ENCODE measurements around the gene RPN2. TPM values are rescaled to one million over a fixed set of nuclear protein-coding genes. Genes with fewer than 3 reads are reported as not detected.

Gene RPN2
- polyA plus RNA-seq, 1 of the 3 experiments (the other 2 are of a cell fraction): 420 TPM

- no peak for TF ChIP-seq USF2 (IDR thresholded peaks at IDR 0.05; ENCODE audit: borderline replicate concordance, low read depth, low read length)
- TF ChIP-seq REST (IDR thresholded peaks at IDR 0.05; ENCODE audit: low read depth, low read length): no peak
These were observed 6.3 kb upstream of the RPN2 start (continued) for GRCh38 chr20:37172836-37173235.

- peaks cover 0 to 9% of the 10 kb centered on the region in 2 experiments; a peak in 2 of 4 replicates for H3K4me1 ChIP-seq (ENCODE audit: control insufficient read depth in 1 of 2, insufficient read depth in 2 of 2, low read depth in 1 of 2, low read length in 1 of 2)
- POLR2A ChIA-PET: interaction anchor here (1.5 kb wide), 2 partner anchors 10 to 226 kb away, joined by 4 to 16 read pairs; no protein-coding TSS in a partner anchor
- peaks cover 19% of the 10 kb centered on the region for H3F3A ChIP-seq (replicated peaks; ENCODE audit: insufficient read depth)
- no peak for DNase-seq
- peak overlapping the region; percentile 70 to 87 for H3K4me3 ChIP-seq (ENCODE audit: low read depth in 2 of 2, low read length in 1 of 2)
- WGBS (ENCODE audit: low lambda C conversion rate): 14% methylated on average over 15 of the region's 15 CpGs
- peaks cover 3 to 12% of the 10 kb centered on the region in 2 experiments for H3K36me3 ChIP-seq (replicated peaks in 1 of 2; ENCODE audit: control insufficient read depth in 1 of 2, insufficient read depth in 2 of 2, low read length in 1 of 2)
- H2AFZ ChIP-seq (ENCODE audit: low read depth): no peak overlapping the region
- H4K20me1 ChIP-seq (ENCODE audit: insufficient read depth): peaks cover 48% of the 10 kb centered on the region
- peak overlapping the region; percentile 98 for H3K4me2 ChIP-seq
- CTCF ChIA-PET: interaction anchor here (1.4 to 4.1 kb wide), 2 partner anchors 11 to 16 kb away, joined by 8 to 43 read pairs; no protein-coding TSS in a partner anchor
- H3K9me2 ChIP-seq: no peaks in the 10 kb centered on the region
- no peaks in the 10 kb centered on the region for H3K27me3 ChIP-seq (ENCODE audit: insufficient read depth)
- TF ChIP-seq FOSL2 (IDR thresholded peaks at IDR 0.05; ENCODE audit: borderline replicate concordance, low read depth): peak; percentile 57; the same call in 1 of the 2 replicates
- peak; percentile 33; the same call in 1 of the 2 replicates for TF ChIP-seq JUND (IDR thresholded peaks at IDR 0.05)
- no peak for TF ChIP-seq YY1 (IDR thresholded peaks at IDR 0.05; ENCODE audit: low read depth)
- peaks cover 64% of the 10 kb centered on the region for H3K79me2 ChIP-seq (ENCODE audit: insufficient read depth)
- peak overlapping the region; percentile 93 to 98 for H3K27ac ChIP-seq (ENCODE audit: low read depth in 2 of 2, low read length in 1 of 2)
- peak overlapping the region; percentile 90 for H3K9ac ChIP-seq
- H3K9me3 ChIP-seq: no peaks in the 10 kb centered on the region
These were observed 774 bp downstream of the RPN2 start for GRCh38 chr20:37179683-37180524.

GRCh38 chr20:37185686-37186085 is 6.6 kb downstream of the RPN2 start:
- ChIA-PET CTCF (interaction anchor here (1.1 kb wide), 1 partner anchor 8 kb away, joined by 4 read pairs; no protein-coding TSS in a partner anchor), POLR2A (no interaction called here)
- Histone ChIP-seq H3K27ac (ENCODE audit: low read depth in 2 of 2, low read length in 1 of 2) (no peak overlapping the region), H4K20me1 (ENCODE audit: insufficient read depth) (peaks cover 56% of the 10 kb centered on the region), H3K9ac (no peak overlapping the region), H3K9me3 (no peaks in the 10 kb centered on the region), H3F3A (replicated peaks; ENCODE audit: insufficient read depth) (no peaks in the 10 kb centered on the region), H3K9me2 (no peaks in the 10 kb centered on the region), H3K36me3 (replicated peaks in 1 of 2; ENCODE audit: control insufficient read depth in 1 of 2, insufficient read depth in 2 of 2, low read length in 1 of 2) (peaks cover 25 to 48% of the 10 kb centered on the region in 2 experiments), H3K79me2 (ENCODE audit: insufficient read depth) (peaks cover 96% of the 10 kb centered on the region), H3K27me3 (ENCODE audit: insufficient read depth) (no peaks in the 10 kb centered on the region), H3K4me2 (no peak overlapping the region), H2AFZ (ENCODE audit: low read depth) (no peak overlapping the region), H3K4me3 (ENCODE audit: low read depth in 2 of 2, low read length in 1 of 2) (no peak overlapping the region), H3K4me1 (ENCODE audit: control insufficient read depth in 1 of 2, insufficient read depth in 2 of 2, low read depth in 1 of 2, low read length in 1 of 2) (peaks cover 0 to 1% of the 10 kb centered on the region in 2 experiments; a peak in 1 of 4 replicates)
- no peak for DNase-seq
- WGBS (ENCODE audit: low lambda C conversion rate): 96% methylated on average over 5 of the region's 5 CpGs
- TF ChIP-seq USF2 (IDR thresholded peaks at IDR 0.05; ENCODE audit: borderline replicate concordance, low read depth, low read length) (no peak), SIN3A (IDR thresholded peaks at IDR 0.05; ENCODE audit: borderline replicate concordance, low read depth, low read length) (no peak), NFIC (IDR thresholded peaks at IDR 0.05; ENCODE audit: borderline replicate concordance) (no peak), SMC3 (IDR thresholded peaks at IDR 0.05; ENCODE audit: low read depth, low read length) (no peak), FOSL2 (IDR thresholded peaks at IDR 0.05; ENCODE audit: borderline replicate concordance, low read depth) (no peak), GATA2 (CRISPR knock-in tag; IDR thresholded peaks at IDR 0.05) (no peak), TAF1 (IDR thresholded peaks at IDR 0.05; ENCODE audit: borderline replicate concordance, low read depth, low read length) (no peak), GABPA (IDR thresholded peaks at IDR 0.05; ENCODE audit: low read depth) (no peak), FOXJ3 (CRISPR knock-in tag; IDR thresholded peaks at IDR 0.05) (no peak), PBX3 (IDR thresholded peaks at IDR 0.05) (no peak), FOXM1 (IDR thresholded peaks at IDR 0.05; ENCODE audit: low read depth) (no peak), TEAD4 (IDR thresholded peaks at IDR 0.05; ENCODE audit: borderline replicate concordance, insufficient read depth) (no peak)
